AG08396 (cell line): ENCODE measurements around the gene EEF1G.
"Not testable (repeated sequence)": the region's sequence is repeated elsewhere in the genome, so short reads cannot be mapped to it uniquely, and the experiment has no call there.

Experiments used
- DNase-seq: peaks from one replicate; pipeline ENCODE4 v3.0.0; 2012; ENCODE audit warnings: low spot score, mixed read lengths

EEF1G gene, protein sequence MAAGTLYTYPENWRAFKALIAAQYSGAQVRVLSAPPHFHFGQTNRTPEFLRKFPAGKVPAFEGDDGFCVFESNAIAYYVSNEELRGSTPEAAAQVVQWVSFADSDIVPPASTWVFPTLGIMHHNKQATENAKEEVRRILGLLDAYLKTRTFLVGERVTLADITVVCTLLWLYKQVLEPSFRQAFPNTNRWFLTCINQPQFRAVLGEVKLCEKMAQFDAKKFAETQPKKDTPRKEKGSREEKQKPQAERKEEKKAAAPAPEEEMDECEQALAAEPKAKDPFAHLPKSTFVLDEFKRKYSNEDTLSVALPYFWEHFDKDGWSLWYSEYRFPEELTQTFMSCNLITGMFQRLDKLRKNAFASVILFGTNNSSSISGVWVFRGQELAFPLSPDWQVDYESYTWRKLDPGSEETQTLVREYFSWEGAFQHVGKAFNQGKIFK

DNA sequence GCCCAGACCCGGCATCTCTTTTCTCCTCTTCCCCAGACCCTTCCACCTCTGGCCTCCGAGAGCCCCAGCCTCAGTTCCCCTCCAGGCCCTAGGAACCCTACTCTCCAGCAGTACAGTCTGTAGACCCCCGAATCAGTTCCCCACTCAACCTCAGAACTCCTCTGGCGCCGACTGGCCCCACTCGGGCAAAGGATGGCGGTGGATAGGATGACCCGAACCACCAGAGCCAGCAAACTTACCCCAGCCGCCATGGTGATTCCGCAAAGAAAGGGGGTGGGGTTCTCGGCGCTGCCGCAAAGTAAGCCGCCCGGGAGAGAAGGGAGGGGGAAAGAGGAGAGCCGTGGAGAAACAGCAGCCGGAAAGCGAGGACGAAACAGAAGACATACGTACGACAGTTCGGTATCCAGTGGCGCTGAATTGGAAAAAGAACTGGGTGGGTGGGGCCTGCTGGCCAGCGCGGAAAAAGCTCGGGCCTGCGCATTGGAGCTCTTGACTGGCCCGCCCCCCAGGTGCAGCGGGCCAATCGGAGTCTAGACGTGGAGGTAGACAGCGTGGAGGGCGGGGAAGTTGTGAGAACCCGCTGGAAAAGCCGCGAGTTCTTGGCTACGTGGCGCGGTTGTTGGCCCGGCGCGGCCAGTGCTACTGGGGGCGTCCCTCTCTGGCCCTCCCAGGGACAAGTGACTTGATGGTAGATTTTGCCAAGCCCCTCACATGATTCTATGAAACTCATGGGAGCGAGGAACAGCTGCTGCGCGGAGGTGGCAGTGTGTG is at the start of gene EEF1G:
EEF1G (minus strand) TSS at position 300 of the 771 bp plus-strand sequence; CDS start at position 251, 49 bp downstream.
- DNase-seq: peak; percentile 97

DNA sequence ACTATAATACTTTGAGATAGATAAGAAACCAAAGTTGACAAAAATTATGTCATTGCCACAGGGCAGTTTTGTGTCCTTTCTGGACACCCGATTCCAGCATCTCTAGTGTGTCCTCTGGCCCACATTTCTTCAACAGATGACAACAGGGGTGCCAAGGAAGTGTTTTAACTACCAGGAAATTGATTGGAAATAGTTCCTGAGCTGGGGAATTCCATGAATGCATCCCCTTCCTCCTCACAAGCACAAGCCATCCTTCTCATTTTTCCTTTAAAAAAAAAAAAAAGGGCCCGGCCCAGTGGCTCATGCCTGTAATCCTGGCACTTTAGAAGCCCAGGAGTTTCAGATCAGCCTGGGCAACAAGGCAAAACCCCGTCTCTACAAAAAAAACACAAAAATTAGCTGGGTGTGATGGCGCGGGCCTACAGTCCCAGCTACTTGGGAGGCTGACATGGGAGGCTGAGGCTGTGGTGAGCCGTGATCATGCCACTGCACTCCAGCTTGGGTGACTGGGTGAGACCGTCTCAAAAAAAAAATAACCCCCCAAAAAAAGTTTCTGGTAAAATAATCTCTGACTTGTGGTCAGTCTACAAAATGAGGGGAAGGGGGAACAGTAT is 48.9 kb upstream of the EEF1G start:
- DNase-seq: no peak

DNA sequence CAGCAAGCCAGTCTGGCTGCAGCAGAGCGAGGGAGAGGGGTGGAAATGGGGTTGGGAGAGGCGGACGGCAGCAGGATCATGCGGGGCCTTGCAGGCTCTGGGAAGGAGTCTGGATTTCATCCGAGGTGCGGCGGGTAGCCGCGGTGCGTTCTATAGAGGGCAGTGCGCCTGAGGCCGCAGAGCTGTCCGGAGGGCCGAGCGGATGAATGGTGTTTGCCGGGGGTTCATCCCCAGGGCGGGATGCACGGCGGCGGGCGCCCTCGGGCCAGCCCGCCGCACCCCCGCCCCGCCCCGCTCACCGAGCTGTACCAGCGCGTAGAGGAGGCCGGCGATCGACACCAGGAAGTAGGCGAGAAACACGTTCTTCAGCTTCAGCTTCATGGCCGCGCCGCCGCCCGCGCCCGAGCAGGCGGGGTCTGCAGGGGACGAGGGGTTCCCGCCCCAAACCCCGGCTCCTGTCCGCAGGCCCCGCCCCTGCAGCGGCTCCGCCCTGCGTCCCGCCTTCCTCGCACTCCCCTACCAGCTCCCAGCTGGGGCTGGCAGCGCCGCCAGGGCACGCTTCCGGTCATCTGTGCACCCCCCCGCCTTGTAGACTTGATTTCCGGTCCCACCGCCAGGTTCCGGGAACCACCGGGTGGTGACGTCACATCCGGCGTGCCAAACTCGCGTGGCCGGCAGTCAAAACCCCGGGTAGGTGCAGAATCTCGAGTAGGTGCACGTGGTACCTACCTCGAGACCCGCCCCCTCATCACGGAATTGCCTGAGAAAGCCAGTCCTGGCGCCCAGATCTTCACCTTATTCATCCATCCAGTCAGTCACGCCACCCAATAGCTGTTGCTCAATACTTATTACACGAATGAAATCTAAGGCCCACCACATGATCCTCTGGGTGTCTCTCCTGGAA is 48.1 kb upstream of the EEF1G start, which contains the start of gene B3GAT3:
B3GAT3 (minus strand) TSS at position 420 of the 904 bp plus-strand sequence; CDS start at position 381, 39 bp downstream.
- DNase-seq: peak; percentile 99

DNA sequence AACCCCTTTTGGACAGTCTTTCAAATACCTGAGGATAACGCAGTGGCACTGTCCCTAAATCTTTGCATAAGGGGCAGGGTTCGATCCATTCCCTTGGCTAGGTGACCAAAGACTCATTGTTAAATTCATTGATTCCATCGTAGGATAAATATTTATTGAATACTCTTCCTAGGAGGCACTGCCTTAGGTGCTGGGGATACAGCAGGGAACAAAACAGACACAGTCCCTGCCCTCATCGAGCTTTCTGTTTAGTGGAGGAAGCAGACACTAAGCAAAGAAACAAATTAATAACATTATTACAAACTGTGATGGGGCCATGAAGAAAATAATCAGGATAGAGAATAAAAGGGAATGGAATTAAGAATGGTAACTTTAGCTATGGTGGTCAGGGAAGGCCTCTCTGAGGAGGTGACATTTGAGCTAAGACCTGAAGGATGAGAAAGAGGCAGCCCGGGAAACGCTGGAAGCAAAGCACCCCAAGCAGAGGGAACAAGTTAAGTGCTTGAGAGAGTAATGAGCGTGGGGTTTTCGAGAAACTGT is 47.4 kb upstream of the EEF1G start:
- DNase-seq: no peak

DNA sequence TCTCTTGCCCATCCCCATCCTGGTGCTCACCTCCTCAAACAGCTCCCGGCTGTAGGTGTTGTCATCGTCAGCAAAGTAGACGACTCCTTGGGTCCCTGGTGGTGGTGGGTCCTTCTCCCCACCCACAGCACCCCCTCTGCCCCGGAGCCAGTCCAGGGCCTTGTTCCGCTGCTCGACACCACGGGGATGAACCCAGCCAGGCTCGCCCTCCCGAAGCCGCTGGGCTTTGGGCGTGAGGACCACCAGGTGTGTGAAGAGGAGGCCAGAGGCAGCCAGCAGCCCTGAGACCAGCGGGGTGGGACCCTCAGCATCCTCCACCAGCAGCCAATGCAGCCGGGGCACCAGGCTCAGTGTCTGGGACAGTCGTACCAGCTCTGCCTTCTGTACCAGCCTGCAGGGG is 43.3 kb upstream of the EEF1G start:
- not testable (repeated sequence) for DNase-seq

DNA sequence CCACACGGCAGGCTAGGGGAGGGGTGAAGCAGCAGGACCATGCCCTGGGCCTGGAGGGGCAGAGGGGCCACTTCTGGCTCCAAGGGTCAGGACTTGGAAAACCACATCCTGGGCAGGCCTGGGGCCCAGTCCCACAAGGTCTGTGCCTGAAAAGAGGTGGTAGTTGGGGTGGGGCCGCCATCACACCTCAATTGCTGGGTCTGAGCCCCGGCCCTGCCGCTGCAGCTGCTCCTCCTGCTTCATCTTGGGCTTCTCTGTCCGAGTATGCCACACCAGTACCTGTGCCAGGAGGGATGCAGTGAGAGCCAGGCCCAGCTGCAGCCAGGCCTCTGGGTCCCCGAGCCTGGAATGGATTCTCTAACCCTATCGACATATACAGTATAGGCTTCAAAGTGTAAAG is 41.8 kb upstream of the EEF1G start:
- DNase-seq: no peak

DNA sequence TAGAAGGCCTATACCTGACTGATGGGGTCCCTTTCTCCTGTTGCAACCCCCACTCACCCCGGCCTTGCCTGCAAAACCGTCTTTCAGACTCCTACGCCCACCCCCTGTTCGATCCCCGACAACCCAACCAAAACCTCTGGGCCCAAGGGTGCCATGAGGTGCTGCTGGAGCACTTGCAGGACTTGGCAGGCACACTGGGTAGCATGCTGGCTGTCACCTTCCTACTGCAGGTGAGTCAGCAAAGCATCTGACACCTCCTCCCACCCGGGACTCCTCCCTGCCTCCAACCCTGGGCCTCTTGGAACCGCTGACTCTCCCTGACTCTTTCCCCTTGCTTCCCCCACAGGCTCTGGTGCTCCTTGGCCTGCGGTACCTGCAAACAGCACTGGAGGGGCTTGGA is 40.6 kb upstream of the EEF1G start:
- DNase-seq: no peak

DNA sequence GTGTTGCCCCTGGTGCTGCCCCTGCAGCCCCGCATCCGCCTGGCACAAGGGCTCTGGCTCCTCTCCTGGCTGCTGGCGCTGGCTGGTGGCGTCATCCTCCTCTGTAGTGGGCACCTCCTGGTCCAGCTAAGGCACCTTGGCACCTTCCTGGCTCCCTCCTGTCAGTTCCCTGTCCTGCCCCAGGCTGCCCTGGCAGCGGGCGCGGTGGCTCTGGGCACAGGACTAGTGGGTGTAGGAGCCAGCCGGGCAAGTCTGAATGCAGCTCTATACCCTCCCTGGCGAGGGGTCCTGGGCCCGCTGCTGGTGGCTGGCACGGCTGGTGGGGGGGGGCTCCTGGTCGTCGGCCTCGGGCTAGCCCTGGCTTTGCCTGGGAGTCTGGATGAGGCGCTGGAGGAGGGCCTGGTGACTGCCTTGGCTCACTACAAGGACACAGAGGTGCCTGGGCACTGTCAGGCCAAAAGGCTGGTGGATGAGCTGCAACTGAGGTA is 39.6 kb upstream of the EEF1G start:
- DNase-seq: no peak

DNA sequence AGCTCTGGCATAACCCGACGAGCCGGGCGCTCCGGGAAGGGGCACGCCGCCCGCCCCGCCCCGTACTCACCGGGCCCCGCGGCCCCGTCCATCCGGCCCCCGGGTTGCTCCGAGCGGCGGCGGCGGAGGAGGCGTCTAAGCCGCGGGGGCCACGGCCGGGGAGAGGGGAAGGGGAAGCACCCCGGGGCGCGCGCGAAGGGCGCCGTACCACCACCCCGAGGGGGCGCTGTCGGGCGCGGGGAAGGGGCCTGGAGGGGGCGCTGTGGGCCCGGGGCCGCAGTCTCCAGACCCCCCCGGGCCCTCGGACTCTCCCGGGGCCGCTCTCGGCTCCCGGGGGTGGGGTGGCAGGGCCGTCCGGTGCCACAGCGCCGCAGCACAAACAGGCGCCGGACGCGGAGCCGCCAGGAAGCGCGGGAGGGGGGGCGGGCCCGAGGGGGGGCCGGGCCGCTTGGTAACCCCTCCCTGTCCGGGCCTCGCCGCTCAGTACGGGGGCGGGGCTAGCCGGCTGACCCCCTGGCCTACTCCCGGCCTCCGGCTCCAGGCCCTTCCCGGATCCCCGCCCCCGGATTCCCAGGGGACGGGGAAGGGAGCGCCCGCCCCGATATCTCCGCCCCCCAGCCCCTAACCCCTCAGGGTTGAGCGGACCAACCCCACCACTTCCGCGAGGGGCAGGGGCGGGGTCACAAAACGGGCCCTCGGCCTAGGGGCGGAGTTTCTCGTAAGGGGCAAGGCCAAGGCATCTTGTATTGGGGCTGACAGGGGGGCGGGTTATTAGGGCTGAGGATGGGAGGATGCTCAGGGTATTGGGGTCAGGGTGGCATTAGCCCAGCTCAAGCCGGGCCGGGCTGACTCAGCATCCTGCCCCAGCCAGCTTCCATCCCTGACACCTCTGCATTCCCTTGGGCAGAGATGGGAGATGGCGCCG is 38.9 kb upstream of the EEF1G start, which contains the start of the genes EML3 and ROM1:
EML3 (minus strand) TSS at position 410 of the 925 bp plus-strand sequence; CDS start at position 92, 318 bp downstream.
ROM1 (plus strand) TSS at position 892 of the 925 bp plus-strand sequence; CDS start at position 917, 25 bp downstream.
- peak; percentile 93 for DNase-seq

DNA sequence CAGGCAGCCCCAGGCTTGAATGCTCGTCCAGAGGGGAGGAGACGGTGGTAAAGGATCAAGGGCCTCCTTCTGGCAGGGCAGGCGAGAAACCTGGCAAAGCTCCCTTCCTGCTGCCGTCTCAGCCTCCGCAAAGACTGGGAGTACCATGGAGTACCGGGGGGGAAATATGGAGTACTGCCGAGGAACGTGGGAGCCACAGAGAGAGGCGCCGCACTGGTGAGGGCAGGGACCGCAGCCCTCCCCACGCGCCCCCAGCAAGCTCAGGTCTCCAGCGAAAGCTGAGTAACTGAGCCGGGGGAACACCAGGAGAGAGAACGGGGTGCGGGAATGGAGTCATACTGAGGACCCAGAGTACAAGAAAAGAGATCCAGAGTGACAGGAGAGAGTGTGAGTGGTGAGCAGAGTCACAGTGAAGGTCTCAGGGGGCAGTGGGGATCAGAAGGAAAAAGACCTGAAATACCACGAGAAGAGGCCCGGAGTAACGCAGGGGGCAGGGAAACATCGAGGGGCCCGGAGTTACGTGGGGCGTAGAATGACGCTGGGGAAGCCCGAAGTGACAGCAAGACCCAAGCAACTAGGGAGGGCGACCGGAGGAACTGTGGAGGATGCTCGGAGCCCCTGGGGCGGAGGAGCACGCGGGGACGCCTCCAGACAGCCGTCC is 38.1 kb upstream of the EEF1G start:
- DNase-seq: peak; percentile 76

DNA sequence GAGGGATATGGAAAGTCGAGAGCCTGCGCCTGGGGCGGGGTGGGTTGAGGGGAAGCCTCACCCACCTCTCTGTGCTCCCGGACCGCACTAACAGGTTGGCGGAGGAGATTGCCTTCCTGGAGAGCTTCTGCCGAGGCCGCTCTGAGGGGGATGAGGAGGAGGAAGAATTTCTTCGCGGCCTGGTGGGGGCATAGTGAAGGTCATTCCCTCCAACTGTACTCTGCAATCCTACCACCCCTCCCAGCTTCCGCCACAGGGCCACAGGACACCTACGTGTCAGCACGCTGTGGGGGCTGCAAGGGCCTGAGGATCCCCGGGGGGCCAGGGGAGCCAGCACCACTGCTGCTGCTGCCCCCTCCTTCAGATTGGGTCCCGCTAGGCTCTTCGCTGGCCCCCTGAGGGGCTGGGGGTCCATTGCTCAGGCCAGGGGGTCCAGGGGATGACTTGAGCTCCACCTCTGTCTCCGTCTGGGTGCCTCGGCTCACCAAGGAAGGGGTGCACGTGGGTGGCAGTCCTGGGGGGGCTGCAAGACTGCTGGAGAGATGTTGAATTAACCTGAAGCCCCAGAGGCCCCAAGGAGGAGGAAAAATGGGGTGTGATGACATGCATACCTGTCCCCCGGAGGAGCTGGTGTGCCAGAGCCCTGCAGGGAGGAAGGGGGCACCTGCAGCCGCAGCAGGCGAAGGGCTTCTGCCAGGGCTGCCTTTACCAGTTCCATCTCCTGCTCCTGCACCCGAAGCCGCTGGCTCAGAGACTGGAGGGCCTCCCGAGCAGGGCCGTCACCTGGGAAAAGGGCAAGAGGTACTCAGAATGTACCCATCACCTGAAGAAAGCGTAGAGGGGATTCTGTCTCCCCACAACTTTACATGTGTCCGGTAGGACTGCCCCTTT is 37.4 kb upstream of the EEF1G start:
- no peak for DNase-seq

DNA sequence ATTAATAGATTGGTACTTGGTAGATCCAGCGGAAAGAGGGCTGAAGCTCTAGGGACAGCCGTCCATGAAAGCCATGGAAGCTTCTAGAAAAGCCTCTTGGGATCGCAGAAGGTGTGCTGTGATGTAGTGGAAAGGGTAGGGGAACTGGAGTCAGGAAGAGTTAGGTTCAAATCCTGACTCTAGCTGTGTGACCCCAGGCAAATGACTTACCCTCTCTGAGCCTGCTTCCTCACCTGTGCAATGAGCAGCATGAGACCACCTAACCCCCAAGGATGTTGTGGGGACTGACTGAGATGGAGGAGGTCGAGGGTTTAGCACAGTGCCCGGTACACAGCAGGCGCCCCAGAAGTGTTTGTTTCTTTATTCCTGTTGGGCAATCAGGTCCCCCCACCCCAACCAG is 36.7 kb upstream of the EEF1G start:
- DNase-seq: no peak

DNA sequence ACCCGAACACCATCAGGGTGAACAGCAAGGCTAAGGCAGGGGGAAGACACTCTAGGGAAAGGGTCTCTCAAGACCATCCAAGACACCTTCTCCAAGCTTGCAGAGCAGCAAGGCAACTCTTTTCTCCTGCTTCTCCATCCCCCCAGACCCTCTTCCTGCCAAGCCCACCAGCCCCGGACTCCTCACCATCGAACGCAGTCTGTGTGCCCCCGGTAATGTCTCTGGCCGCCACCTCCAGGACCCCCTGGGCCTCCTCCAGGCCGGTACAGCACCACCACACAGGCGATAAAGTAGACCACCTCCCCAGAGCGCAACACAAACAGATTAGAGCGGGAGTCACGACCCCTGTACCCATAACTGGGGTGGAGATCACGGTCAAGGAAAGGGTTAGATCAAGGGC is 35.1 kb upstream of the EEF1G start:
- no peak for DNase-seq

DNA sequence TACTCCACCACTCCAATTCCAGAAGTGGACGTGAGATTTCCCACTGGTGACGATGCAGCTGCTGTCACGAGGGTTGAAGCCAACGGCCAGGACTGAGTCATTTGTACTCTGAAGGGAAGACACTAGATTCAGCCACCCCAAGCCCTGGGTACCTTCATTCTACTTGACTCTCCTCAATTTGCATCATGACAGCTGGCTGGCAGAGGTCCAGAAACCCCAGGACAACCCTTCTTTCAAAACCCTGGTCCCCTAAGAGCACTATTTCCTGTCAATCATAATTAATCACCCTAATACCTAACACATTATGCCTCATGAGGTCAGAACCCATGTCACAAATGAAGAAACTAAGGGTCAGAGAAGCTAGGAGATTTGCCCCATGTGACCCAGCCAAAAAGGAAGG is 34.0 kb upstream of the EEF1G start:
- DNase-seq: no peak

DNA sequence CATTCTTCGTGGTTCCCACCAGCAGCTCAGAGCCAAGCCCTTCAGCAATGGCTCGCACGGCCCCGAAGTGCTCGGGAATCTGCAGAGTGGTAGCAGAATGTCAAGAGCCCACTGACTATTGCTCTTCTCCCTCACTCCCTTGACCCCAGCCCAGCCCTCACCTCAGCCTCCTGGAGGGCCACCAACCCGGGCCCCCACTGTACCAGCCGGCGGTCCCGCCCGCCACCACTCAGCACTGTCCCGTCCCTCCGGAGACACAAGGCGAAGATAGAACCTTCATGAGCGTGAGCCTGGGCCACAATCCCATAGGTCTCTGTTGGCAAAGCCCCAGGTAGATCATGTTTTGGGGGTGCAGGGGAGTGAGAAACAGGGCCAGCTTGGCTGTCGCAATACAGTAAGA is 32.2 kb upstream of the EEF1G start:
- DNase-seq: no peak

DNA sequence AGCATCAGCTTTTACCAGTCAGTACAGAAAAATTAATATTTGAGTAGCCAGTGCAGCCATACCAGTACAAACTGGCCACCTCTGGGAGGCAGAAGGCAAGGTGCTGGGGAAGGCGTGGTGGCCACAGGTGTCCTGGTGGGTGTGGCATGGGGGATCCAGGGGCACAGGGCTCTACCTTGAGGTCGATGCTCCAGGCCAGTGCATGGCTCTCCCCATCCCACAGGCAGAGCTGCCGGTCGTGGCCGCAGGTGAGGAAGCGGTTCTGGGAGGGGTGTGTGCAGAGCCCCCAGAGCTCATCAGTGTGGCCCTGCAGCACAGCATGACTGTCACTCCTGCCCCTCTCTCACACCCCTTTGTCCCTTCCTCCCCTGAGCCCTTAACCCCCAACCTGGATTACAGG is 31.8 kb upstream of the EEF1G start:
- no peak for DNase-seq

DNA sequence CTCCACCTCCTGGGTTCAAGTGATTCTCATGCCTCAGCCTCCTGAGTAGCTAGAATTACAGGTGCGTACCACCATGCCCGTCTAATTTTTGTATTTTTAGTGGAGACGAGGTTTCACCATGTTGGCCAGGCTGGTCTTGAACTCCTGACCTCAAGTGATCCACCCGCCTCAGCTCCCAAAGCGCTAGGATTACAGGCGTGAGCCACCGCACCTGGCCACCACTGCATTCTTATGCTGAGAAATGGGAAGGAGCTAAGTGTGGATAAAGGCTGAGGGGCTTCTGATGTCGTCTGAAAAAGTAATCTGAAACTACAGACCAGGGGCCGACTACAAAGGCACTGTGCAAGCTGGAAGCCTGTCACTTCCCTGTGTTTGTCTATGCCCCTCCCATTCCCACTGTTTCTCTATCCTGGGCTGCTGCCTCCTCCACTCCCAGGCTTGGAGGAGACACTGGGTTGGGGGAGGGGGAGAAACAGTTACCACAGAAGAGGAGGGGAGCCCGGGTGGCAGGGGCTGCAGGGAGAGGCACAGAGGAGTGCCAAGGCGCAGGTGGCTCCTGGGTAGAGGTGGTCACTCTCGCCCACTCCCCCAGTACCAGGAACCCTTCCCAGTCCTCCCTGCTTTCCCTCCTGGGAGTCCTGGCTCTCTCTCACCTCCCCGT is 30.9 kb upstream of the EEF1G start:
- no peak for DNase-seq
